Hepatocyte (in vitro differentiated cells): ENCODE results near the gene LEUTX. TPM values are rescaled to one million over a fixed set of nuclear protein-coding genes. Genes with fewer than 3 reads are reported as not detected.

ENCODE experiments used
- DNase-seq: peaks from one replicate; pipeline ENCODE4 v3.0.0-alpha.2; 2016; ENCODE audit warnings: low spot score
- H2AFZ ChIP-seq: fragments of 200-600 bp; sonication (generic); 2 replicates; pipeline ENCODE4 v1.6.0; 2016; ENCODE audit warnings: antibody characterized with exemption, mild to moderate bottlenecking
- H3K27ac ChIP-seq: fragments of 200-600 bp; sonication (generic); 2 replicates; pipeline ENCODE4 v1.5.1; 2016; ENCODE audit warnings: mild to moderate bottlenecking
- H3K27me3 ChIP-seq: fragments of 200-600 bp; sonication (generic); 2 replicates; pipeline ENCODE4 v1.6.1; 2016
- H3K36me3 ChIP-seq: fragments of 200-600 bp; sonication (generic); replicated peaks from 2 replicates; pipeline ENCODE4 v1.5.1; 2016; ENCODE audit warnings: low read depth; ENCODE audit not compliant: insufficient read depth
- H3K4me1 ChIP-seq: fragments of 200-600 bp; sonication (generic); 2 replicates; pipeline ENCODE4 v1.5.1; 2016; ENCODE audit warnings: mild to moderate bottlenecking, moderate library complexity; ENCODE audit not compliant: insufficient read depth
- H3K4me2 ChIP-seq: fragments of 200-600 bp; sonication (generic); 2 replicates; pipeline ENCODE4 v1.6.0; 2016
- H3K4me3 ChIP-seq: fragments of 200-600 bp; sonication (generic); 2 replicates; pipeline ENCODE4 v1.5.1; 2016; ENCODE audit warnings: mild to moderate bottlenecking
- H3K79me2 ChIP-seq: fragments of 200-600 bp; sonication (generic); 2 replicates; pipeline ENCODE4 v1.6.0; 2017; ENCODE audit warnings: mild to moderate bottlenecking
- H3K9me2 ChIP-seq: fragments of 200-600 bp; sonication (generic); replicated peaks from 2 replicates; pipeline ENCODE4 v1.6.0; 2017; ENCODE audit warnings: mild to moderate bottlenecking; ENCODE audit not compliant: insufficient read depth
- H3K9me3 ChIP-seq: fragments of 200-600 bp; sonication (generic); 2 replicates; pipeline ENCODE4 v1.5.1; 2016; ENCODE audit warnings: low read depth, mild to moderate bottlenecking
- H4K20me1 ChIP-seq: fragments of 200-600 bp; sonication (generic); 2 replicates; pipeline ENCODE4 v1.6.0; 2016; ENCODE audit warnings: mild to moderate bottlenecking; ENCODE audit not compliant: insufficient read depth, poor library complexity, severe bottlenecking
- EZH2 ChIP-seq: fragments of 200-600 bp; sonication (generic); IDR thresholded peaks from 2 replicates; pipeline ENCODE4 v1.6.1; 2016; ENCODE audit warnings: antibody characterized with exemption, mild to moderate bottlenecking, borderline replicate concordance
- EZH2phosphoT487 ChIP-seq: fragments of 200-600 bp; sonication (generic); IDR thresholded peaks from one replicate; pipeline ENCODE4 v1.6.1; 2018; ENCODE audit warnings: antibody characterized with exemption, mild to moderate bottlenecking, low read depth, moderate library complexity; ENCODE audit not compliant: unreplicated experiment, severe bottlenecking
- WGBS: methylation state at CpG from one replicate; pipeline ENCODE4 v1.1.6; 2016; ENCODE audit warnings: low lambda C conversion rate; ENCODE audit errors: missing lambda C conversion rate; 5-methylcytosine and 5-hydroxymethylcytosine counted together
- polyA plus RNA-seq: library from polyadenylated mRNA; unstranded; fragments of >200 nt; fragmentation: Nextera tagmentation; extraction: Ambion mirVana; gene quantifications from 2 replicates; pipeline ENCODE4 v1.2.1, GENCODE V29; 2016
- total RNA-seq: library from RNA; depleted of rRNA; stranded (reverse); fragments of >200 nt; gene quantifications from 2 replicates; pipeline ENCODE4 v1.2.3, GENCODE V29; 2014
- TF ChIP-seq, protein P1 (sequence below): fragments of 200-600 bp; sonication (generic); IDR thresholded peaks from 2 replicates; pipeline ENCODE4 v1.5.1; 2016; ENCODE audit warnings: antibody characterized with exemption, mild to moderate bottlenecking; ENCODE audit not compliant: poor library complexity

LEUTX gene
- total and polyA plus RNA-seq, 2 experiments from 2014 or later, result not detected

DNA sequence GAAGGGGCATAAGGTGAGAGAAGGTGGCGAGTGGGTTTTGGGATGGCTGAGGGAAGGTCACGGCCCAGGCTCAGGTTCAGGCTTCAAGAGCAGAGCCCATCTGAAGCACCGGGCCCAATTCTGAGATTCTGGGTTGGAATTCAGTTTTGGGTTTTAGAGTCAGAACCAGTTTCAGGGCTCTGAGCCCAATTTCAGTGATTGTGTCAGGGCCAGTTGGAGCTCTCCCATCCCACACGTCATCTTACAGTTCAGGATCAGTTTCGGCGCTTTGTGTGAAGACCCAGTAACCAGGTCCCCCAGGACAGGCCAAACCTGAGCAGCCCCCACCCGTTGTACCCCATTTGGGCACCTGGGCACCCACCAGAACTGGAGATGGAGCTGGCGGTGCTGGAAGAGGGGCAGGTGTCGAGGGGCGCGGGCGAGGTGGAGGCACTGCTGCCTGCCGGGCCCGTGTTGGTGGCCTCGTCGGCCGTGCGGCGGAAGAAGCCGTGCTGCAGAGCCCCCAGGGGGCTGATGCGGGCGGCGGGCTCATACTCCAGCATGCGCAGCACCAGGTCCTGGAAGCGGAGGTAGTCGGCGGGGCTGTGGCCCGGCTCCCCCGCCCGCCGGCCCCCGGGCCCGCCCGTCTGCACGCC, 47.8 kb downstream of the LEUTX start:
- H4K20me1 ChIP-seq, result peaks cover 2% of the 10 kb centered on the region
- H3K36me3 ChIP-seq, result no peaks in the 10 kb centered on the region
- peaks cover 18% of the 10 kb centered on the region for H3K79me2 ChIP-seq
- H3K4me2 ChIP-seq, result no peak overlapping the region
- 96% methylated on average over 20 of the region's 35 CpGs for WGBS
- H3K9me3 ChIP-seq, result no peaks in the 10 kb centered on the region
- DNase-seq, result no peak
- H3K27ac ChIP-seq, result no peak overlapping the region
- H2AFZ ChIP-seq, result no peak overlapping the region
- H3K4me1 ChIP-seq, result no peaks in the 10 kb centered on the region
- no peaks in the 10 kb centered on the region for H3K9me2 ChIP-seq
- TF ChIP-seq EZH2 (no peak), EZH2phosphoT487 (no peak)
- TF ChIP-seq, protein P1, sequence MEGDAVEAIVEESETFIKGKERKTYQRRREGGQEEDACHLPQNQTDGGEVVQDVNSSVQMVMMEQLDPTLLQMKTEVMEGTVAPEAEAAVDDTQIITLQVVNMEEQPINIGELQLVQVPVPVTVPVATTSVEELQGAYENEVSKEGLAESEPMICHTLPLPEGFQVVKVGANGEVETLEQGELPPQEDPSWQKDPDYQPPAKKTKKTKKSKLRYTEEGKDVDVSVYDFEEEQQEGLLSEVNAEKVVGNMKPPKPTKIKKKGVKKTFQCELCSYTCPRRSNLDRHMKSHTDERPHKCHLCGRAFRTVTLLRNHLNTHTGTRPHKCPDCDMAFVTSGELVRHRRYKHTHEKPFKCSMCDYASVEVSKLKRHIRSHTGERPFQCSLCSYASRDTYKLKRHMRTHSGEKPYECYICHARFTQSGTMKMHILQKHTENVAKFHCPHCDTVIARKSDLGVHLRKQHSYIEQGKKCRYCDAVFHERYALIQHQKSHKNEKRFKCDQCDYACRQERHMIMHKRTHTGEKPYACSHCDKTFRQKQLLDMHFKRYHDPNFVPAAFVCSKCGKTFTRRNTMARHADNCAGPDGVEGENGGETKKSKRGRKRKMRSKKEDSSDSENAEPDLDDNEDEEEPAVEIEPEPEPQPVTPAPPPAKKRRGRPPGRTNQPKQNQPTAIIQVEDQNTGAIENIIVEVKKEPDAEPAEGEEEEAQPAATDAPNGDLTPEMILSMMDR, result no peak
- H3K4me3 ChIP-seq, result no peak overlapping the region
- no peaks in the 10 kb centered on the region for H3K27me3 ChIP-seq

DNA sequence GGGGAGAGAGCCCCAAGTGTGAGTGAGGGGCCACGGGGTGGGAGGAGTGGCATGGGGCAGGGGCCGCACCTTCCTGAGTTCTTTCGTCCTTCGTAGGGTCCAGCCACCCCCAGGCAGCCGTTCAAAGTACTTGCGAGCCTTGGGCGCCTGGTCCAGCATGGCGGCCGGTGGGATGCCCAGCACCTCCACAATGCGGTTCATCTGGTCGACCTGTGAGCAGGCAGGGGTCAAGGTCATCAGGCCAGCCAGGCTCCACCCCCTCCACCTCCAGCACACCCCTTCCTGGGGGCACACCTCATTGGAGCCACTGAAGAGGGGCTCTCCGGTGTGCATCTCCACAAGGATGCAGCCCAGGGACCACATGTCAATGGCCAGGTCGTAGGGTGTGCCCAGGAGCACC, 48.6 kb downstream of the LEUTX start:
- 100% methylated on average over 9 of the region's 13 CpGs for WGBS
- no peaks in the 10 kb centered on the region for H3K36me3 ChIP-seq

DNA sequence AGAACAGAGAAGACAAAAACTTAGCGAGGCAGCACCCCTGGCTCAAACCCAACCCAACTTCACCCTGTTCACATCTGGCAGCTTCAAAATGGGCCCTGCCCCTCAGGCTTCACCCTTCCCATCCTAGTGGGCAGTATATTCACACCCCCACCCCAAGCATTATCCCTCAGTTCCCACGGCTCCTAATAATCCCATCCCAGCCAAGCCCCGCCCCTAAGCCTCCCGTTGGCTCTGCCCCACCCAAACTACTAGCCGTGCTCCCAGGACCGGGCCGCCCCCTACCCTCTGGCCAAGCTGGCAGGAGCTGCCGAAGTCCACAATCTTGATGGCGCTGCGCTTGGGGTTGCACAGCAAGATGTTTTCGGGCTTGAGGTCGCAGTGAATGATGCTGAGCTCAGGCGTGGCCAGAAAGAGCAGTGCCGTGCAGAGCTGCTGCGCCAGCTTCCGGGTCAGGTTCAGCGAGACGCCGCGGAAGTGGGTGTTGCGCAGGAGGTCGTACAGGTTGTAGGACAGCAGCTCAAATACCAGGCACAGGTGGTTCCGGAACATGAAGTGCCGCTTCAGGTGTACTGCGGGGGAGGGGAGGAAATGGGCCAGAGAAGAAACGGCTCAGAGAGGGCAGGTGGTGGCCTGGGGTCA, 49.5 kb downstream of the LEUTX start:
- TF ChIP-seq EZH2 (no peak), EZH2phosphoT487 (no peak)
- TF ChIP-seq, protein P1, result no peak
- Histone ChIP-seq H3K36me3 (no peaks in the 10 kb centered on the region), H4K20me1 (peaks cover 12% of the 10 kb centered on the region), H3K4me3 (no peak overlapping the region), H2AFZ (no peak overlapping the region), H3K9me2 (no peaks in the 10 kb centered on the region), H3K9me3 (no peaks in the 10 kb centered on the region), H3K4me2 (no peak overlapping the region), H3K4me1 (peaks cover 7% of the 10 kb centered on the region), H3K27ac (no peak overlapping the region), H3K79me2 (peaks cover 36% of the 10 kb centered on the region), H3K27me3 (no peaks in the 10 kb centered on the region)
- WGBS, result 98% methylated on average over 21 of the region's 26 CpGs
- no peak for DNase-seq

More for the DNA sequence above, 48.6 kb downstream of the LEUTX start:
- Histone ChIP-seq H3K27ac (no peak overlapping the region), H2AFZ (no peak overlapping the region), H3K9me2 (no peaks in the 10 kb centered on the region), H3K4me2 (no peak overlapping the region), H3K9me3 (no peaks in the 10 kb centered on the region), H3K4me1 (peaks cover 1% of the 10 kb centered on the region), H3K4me3 (no peak overlapping the region), H3K79me2 (peaks cover 26% of the 10 kb centered on the region), H4K20me1 (peaks cover 10% of the 10 kb centered on the region), H3K27me3 (no peaks in the 10 kb centered on the region)
- TF ChIP-seq EZH2 (no peak), EZH2phosphoT487 (no peak)
- TF ChIP-seq, protein P1, result no peak
- no peak for DNase-seq
